ENCODE results near the gene PGBD1.

The PGBD1 gene

GRCh38 chr6:28336284-28337120, 55.1 kb downstream of the PGBD1 start:
- DNase-seq: no peak

GRCh38 chr6:28337121-28337520, 55.7 kb downstream of the PGBD1 start:
- DNase-seq: no peak

- DNase-seq: no peak
These were observed 59.1 kb downstream of the PGBD1 start for GRCh38 chr6:28340310-28341095.

GRCh38 chr6:28343898-28344677, 62.7 kb downstream of the PGBD1 start:
- no peak for DNase-seq

- DNase-seq: no peak
These were observed 63.8 kb downstream of the PGBD1 start for GRCh38 chr6:28345201-28345600.

- no peak for DNase-seq
These were observed 65.7 kb downstream of the PGBD1 start for GRCh38 chr6:28347119-28347518.

- DNase-seq: no peak
These were observed 68.0 kb downstream of the PGBD1 start for GRCh38 chr6:28349344-28349891.

- DNase-seq: peak; percentile 89
These were observed 68.7 kb downstream of the PGBD1 start, which contains the start of gene ZKSCAN3 for GRCh38 chr6:28349892-28350737. Gene ZKSCAN3, plus strand, starts transcription at chr6:28349947. Its CDS starts 9,640 bp downstream, at chr6:28359587.

- no peak for DNase-seq
These were observed 69.7 kb downstream of the PGBD1 start for GRCh38 chr6:28351087-28351486.

GRCh38 chr6:28351493-28351925, 70.1 kb downstream of the PGBD1 start:
- DNase-seq: no peak
